GM12874 (cell line): ENCODE measurements around the gene RIN2.
A peak's percentile ranks its signal among the peaks of the same experiment; 100 is the strongest.

Experiments
- TF ChIP-seq, protein P1 (sequence below): IDR thresholded peaks from 2 replicates; pipeline ENCODE4 v1.5.1; 2011; ENCODE audit warnings: low read depth, mild to moderate bottlenecking, control low read depth, low read length, moderate library complexity; ENCODE audit not compliant: insufficient read depth

The RIN2 gene

DNA sequence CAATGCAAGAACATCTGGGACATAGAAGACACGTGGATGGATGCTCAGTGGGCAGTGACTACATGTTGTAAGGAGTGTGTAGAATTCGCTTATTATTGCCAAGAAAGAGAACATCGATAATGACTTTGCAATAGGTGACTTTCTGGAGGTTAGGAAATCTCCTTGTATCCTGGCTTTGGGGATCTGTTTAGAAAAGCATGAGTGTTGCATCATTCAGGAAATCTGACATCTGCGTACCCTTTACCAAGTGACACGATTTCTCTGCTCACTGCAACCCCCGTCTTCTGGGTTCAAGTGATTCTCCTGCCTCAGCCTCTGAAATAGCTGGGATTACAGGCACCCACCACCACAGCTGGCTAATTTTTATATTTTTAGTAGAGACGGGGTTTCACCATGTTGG is 23.2 kb downstream of the RIN2 start:
- TF ChIP-seq, protein P1, sequence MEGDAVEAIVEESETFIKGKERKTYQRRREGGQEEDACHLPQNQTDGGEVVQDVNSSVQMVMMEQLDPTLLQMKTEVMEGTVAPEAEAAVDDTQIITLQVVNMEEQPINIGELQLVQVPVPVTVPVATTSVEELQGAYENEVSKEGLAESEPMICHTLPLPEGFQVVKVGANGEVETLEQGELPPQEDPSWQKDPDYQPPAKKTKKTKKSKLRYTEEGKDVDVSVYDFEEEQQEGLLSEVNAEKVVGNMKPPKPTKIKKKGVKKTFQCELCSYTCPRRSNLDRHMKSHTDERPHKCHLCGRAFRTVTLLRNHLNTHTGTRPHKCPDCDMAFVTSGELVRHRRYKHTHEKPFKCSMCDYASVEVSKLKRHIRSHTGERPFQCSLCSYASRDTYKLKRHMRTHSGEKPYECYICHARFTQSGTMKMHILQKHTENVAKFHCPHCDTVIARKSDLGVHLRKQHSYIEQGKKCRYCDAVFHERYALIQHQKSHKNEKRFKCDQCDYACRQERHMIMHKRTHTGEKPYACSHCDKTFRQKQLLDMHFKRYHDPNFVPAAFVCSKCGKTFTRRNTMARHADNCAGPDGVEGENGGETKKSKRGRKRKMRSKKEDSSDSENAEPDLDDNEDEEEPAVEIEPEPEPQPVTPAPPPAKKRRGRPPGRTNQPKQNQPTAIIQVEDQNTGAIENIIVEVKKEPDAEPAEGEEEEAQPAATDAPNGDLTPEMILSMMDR = no peak

DNA sequence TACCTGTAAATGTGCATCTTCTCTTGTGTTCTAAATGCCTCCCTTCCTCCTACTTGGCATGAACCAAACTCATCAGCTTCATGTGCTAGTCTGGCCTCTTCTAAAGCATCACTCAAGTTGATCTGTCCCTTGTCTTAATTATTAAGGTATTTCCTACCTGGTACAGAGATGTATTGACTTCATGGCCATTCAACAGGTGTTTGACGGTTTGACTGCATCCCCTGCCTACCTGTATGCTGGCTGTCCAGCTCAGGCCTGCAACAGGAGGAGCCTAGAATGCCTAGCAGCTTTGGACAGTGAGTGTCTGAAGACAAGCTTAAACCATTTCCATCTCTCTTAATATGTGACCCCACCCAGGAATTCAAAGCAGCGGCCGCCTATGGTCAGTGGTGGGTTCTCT is 24.6 kb downstream of the RIN2 start:
- TF ChIP-seq, protein P1 = no peak

DNA sequence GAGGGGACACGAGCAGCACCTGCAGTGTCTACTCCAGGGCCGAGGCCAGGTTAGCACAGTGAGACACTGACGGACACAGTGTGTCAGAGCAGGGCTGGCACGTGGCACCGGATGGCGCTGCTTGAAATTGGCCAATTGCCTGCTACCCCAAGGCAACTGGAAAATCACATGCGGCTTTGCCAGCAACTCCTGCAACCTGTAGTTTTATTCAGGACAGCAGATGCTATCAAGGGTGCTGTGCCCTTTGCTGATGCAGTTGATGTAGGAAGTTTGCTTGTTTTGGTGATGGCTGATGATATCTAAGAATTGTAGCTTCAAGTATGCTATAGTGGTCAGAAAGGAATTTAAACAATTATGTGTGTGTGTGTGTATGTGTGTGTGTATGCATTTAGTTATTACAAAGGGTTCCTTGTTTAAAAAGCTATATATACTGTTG is 25.9 kb downstream of the RIN2 start:
- TF ChIP-seq, protein P1 = no peak

DNA sequence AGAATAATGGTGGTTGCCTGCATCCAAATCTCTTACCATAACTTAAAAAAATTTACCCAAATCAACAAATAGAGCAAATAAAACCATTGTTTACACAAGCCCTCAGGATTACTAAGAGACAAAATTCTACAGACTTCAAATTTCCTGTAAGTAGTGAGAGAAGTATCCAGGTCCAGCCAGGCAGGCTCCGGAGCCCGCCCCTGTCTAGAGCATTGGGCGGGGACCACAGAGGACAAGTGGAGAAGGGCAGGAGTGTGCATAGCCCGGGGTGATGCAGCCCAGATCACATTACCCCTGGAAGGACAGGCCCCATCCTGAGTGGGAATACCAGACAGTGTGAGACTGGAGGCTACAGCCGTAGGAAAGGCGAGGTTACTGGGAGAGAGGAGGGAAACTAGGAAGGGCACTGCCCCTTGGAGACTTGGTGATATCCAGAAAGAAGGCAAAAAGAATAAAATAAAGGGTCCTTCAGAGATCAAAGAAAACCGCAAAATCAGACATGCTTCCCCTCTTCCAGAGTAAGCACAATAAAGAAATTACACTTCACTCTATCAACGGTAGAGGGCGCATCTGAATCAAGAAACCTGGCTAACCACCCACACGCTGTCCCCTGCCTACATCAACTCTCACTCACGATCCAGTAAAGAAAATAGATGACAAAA is 26.6 kb downstream of the RIN2 start:
- TF ChIP-seq, protein P1 = peak; percentile 64

DNA sequence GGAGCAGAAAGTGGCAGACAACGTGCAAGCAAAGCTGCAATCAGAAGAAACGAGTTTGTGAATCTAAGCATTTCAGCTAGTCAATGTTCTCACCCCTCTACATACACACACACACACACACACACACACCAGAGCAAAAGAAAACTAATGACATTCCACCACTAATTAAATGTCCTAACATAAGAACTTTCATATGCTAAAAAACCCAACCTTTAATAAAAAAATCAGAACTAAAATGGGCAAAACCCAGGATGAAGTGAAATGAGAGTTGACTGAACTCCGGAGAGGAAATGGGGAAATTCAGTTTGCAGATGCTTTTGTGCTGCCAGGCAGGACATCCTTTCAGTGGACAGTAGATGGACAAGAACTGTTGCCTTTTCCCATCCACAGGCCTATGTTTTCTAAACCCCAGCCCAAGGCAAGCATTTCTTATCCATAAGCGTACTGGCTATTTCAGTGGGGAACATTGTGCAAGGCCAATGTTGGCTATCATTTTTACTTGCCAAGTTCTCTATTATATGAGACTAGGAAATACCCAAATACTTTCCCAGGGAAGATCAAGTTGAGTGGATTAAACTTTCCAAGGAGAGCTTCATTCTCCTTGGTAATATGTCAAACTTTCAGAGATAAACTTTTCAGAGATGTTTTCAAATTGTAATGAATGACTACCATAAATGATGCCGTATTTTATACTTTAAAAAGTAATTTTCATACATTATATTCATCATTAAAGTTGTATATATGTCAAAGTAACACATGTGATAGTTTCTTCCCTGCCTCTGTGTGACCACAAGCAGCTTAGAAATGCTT is 27.3 kb downstream of the RIN2 start:
- TF ChIP-seq, protein P1 = no peak

DNA sequence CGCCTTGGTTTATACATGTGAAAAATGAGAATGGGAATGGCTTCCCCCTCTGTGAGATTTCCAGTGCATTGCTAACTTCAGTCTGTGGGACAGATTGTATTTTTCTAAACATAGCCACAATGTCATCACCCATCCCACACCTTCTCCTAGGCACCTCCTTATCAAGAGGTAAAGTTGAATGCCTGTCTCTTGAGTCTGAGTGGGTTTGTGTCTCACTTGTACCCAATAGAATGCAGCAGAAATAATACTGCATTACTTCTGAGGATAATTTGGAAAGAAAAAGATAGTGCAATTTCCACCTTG is 27.9 kb downstream of the RIN2 start:
- TF ChIP-seq, protein P1 = no peak

DNA sequence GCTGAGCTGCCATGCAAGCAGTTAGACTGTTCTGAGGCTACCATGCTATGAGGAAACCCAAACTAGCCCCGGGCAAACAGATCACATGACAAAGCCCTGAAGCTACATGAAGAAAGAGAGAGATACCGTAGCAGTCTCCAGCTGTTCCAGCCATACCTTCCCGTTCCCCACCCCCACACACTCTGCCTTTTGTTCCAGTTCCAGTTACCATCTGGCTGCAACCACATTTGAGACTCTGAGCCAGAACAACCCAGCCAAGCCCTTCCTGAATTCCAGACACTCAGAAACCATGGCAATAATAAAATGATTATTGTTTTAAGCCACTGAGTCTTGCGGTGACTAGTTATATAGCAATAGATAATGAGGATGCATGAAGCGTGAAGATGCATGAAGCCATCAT is 28.3 kb downstream of the RIN2 start:
- TF ChIP-seq, protein P1 = no peak
